GM23338 (cell line): Measurements from ENCODE around the gene POU2AF2. TPM values are rescaled to one million over a fixed set of nuclear protein-coding genes. Genes with fewer than 3 reads are reported as not detected.

ENCODE experiments used
- NANOG ChIP-seq: IDR thresholded peaks from 2 replicates; pipeline ENCODE4 v1.6.1; 2016; ENCODE audit warnings: antibody characterized with exemption, borderline replicate concordance
- polyA plus RNA-seq: library from polyadenylated mRNA; unstranded; fragments of >200 nt; fragmentation: Nextera tagmentation; extraction: Ambion mirVana; gene quantifications from 2 replicates; pipeline ENCODE4 v1.2.1, GENCODE V29; 2016
- total RNA-seq: library from RNA; depleted of rRNA; stranded (reverse); fragments of >200 nt; shearing (Covaris generic); gene quantifications from 2 replicates; pipeline ENCODE4 v1.2.3, GENCODE V29; 2014; rRNA removed
- TF ChIP-seq, protein P1 (sequence below): fragments of 250-450 bp; sonication (Bioruptor Pico); IDR thresholded peaks from 2 replicates; pipeline ENCODE4 v1.5.0; 2020; ENCODE audit warnings: mild to moderate bottlenecking, moderate library complexity

The POU2AF2 gene
- total and polyA plus RNA-seq, 2 experiments from 2014 or later = not detected

DNA sequence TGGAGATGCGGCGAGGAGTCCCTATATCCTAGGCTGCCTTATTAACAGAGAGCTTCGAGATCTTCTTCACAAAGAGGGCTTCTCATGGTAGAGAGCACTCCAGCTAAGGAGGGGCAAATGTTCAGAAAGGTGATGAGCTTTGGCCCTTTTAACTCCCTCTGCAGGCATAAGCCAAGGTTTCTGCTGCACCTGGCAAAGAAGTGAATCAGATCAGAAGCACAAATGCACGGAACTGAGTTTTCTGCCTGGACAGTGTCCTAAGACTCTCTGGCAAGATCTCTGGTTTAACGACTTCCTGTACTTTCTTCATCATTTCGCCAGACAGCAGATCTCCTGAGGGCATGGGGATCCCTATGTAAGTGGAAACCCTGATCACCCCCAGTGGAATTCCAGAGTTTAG, 90.0 kb downstream of the POU2AF2 start (continued):
- TF ChIP-seq, protein P1, sequence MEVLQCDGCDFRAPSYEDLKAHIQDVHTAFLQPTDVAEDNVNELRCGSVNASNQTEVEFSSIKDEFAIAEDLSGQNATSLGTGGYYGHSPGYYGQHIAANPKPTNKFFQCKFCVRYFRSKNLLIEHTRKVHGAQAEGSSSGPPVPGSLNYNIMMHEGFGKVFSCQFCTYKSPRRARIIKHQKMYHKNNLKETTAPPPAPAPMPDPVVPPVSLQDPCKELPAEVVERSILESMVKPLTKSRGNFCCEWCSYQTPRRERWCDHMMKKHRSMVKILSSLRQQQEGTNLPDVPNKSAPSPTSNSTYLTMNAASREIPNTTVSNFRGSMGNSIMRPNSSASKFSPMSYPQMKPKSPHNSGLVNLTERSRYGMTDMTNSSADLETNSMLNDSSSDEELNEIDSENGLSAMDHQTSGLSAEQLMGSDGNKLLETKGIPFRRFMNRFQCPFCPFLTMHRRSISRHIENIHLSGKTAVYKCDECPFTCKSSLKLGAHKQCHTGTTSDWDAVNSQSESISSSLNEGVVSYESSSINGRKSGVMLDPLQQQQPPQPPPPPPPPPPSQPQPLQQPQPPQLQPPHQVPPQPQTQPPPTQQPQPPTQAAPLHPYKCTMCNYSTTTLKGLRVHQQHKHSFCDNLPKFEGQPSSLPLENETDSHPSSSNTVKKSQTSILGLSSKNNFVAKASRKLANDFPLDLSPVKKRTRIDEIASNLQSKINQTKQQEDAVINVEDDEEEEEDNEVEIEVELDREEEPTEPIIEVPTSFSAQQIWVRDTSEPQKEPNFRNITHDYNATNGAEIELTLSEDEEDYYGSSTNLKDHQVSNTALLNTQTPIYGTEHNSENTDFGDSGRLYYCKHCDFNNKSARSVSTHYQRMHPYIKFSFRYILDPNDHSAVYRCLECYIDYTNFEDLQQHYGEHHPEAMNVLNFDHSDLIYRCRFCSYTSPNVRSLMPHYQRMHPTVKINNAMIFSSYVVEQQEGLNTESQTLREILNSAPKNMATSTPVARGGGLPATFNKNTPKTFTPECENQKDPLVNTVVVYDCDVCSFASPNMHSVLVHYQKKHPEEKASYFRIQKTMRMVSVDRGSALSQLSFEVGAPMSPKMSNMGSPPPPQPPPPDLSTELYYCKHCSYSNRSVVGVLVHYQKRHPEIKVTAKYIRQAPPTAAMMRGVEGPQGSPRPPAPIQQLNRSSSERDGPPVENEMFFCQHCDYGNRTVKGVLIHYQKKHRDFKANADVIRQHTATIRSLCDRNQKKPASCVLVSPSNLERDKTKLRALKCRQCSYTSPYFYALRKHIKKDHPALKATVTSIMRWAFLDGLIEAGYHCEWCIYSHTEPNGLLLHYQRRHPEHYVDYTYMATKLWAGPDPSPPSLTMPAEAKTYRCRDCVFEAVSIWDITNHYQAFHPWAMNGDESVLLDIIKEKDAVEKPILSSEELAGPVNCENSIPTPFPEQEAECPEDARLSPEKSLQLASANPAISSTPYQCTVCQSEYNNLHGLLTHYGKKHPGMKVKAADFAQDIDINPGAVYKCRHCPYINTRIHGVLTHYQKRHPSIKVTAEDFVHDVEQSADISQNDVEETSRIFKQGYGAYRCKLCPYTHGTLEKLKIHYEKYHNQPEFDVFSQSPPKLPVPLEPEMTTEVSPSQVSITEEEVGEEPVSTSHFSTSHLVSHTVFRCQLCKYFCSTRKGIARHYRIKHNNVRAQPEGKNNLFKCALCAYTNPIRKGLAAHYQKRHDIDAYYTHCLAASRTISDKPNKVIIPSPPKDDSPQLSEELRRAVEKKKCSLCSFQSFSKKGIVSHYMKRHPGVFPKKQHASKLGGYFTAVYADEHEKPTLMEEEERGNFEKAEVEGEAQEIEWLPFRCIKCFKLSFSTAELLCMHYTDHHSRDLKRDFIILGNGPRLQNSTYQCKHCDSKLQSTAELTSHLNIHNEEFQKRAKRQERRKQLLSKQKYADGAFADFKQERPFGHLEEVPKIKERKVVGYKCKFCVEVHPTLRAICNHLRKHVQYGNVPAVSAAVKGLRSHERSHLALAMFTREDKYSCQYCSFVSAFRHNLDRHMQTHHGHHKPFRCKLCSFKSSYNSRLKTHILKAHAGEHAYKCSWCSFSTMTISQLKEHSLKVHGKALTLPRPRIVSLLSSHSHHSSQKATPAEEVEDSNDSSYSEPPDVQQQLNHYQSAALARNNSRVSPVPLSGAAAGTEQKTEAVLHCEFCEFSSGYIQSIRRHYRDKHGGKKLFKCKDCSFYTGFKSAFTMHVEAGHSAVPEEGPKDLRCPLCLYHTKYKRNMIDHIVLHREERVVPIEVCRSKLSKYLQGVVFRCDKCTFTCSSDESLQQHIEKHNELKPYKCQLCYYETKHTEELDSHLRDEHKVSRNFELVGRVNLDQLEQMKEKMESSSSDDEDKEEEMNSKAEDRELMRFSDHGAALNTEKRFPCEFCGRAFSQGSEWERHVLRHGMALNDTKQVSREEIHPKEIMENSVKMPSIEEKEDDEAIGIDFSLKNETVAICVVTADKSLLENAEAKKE (CRISPR knock-in tag) = no peak
- no peak for TF ChIP-seq NANOG

Other genes with a start within 250 kb of the POU2AF2 start
- 2.7 and 5.2 TPM in 2 replicates for gene POU2AF3, start 52.8 kb downstream of the POU2AF2 start, total RNA-seq
- gene POU2AF3, start 52.8 kb downstream of the POU2AF2 start, polyA plus RNA-seq = 2.1 and 3.4 TPM in 2 replicates
- not detected in 2 replicates for gene POU2AF1, start 133.6 kb downstream of the POU2AF2 start, total RNA-seq
- not detected in 2 replicates for gene POU2AF1, start 133.6 kb downstream of the POU2AF2 start, polyA plus RNA-seq